IMR-90 (cell line): ENCODE measurements around the gene FBXL19. TPM values are rescaled to one million over a fixed set of nuclear protein-coding genes. Genes with fewer than 3 reads are reported as not detected.

Experiments used
- ATAC-seq: fragments of 200-7000 bp; cut with Tn5 transposase; 2 replicates; pipeline ENCODE4 v1.9.1; 2020; ENCODE audit warnings: low read depth, mild to moderate bottlenecking, moderate library complexity
- BruUV-seq: library from RNA; stranded (reverse); fragments of 400-500 nt; replicated peaks from 2 replicates; lab custom pipeline; 2021; lab: Mats Ljungman, UMichigan
- CTCF ChIA-PET: fragments of 300-600 bp; formaldehyde crosslinking; extraction: SDS; loops from one replicate; lab custom pipeline; 2021; ENCODE audit warnings: antibody characterized with exemption; lab: Yijun Ruan, JAX
- POLR2A ChIA-PET: fragments of 300-600 bp; sonication (Branson Sonifier 250); formaldehyde crosslinking; loops from one replicate; lab custom pipeline; 2022; ENCODE audit warnings: antibody characterized with exemption; ENCODE audit not compliant: unreplicated experiment; lab: Charles Lee
- DNase-seq: peaks from one replicate; pipeline ENCODE4 v3.0.0; 2013
- H2AFZ ChIP-seq: replicated peaks from 2 replicates; pipeline ENCODE3; 2013; ENCODE audit warnings: low read length, mild to moderate bottlenecking; ENCODE audit not compliant: poor library complexity
- H2AK5ac ChIP-seq: 2 replicates; pipeline ENCODE4 v1.6.1; 2013; ENCODE audit warnings: low read depth, low read length, inconsistent platforms
- H2AK9ac ChIP-seq: replicated peaks from 2 replicates; pipeline ENCODE3; 2013; ENCODE audit warnings: mild to moderate bottlenecking, low read depth, low read length, moderate library complexity; ENCODE audit not compliant: poor library complexity
- H2BK120ac ChIP-seq: 2 replicates; pipeline ENCODE4 v1.6.1; 2013; ENCODE audit warnings: low read depth, low read length, inconsistent platforms
- H2BK15ac ChIP-seq: 3 replicates; pipeline ENCODE4 v1.6.1; 2013; ENCODE audit warnings: low read depth, low read length, inconsistent platforms
- H2BK20ac ChIP-seq: 2 replicates; pipeline ENCODE4 v1.6.1; 2013; ENCODE audit warnings: low read depth, mild to moderate bottlenecking, inconsistent platforms, low read length, moderate library complexity
- H2BK5ac ChIP-seq: 2 replicates; pipeline ENCODE4 v1.6.1; 2013; ENCODE audit warnings: mild to moderate bottlenecking, low read depth, low read length, inconsistent platforms; ENCODE audit not compliant: poor library complexity, severe bottlenecking
- H3K14ac ChIP-seq: replicated peaks from 2 replicates; pipeline ENCODE4 v1.6.1; 2013; ENCODE audit warnings: low read depth, low read length, inconsistent platforms
- H3K18ac ChIP-seq: 2 replicates; pipeline ENCODE4 v1.6.1; 2013; ENCODE audit warnings: low read depth, low read length, control low read depth
- H3K23ac ChIP-seq: 2 replicates; pipeline ENCODE4 v1.6.1; 2013; ENCODE audit warnings: low read depth, low read length, inconsistent platforms
- H3K27ac ChIP-seq: 2 replicates; pipeline ENCODE4 v1.5.1; 2013; ENCODE audit warnings: mild to moderate bottlenecking, control low read depth, low read length; ENCODE audit not compliant: insufficient read depth
- H3K27me3 ChIP-seq: 2 replicates; pipeline ENCODE4 v1.6.1; 2013; ENCODE audit warnings: low read length; ENCODE audit not compliant: control insufficient read depth, insufficient read depth
- H3K36me3 ChIP-seq: 2 replicates; pipeline ENCODE4 v1.6.1; 2013; ENCODE audit warnings: low read length, mixed read lengths; ENCODE audit not compliant: control insufficient read depth, insufficient read depth
- H3K4ac ChIP-seq: 2 replicates; pipeline ENCODE4 v1.6.1; 2013; ENCODE audit warnings: low read depth, low read length, inconsistent platforms
- H3K4me1 ChIP-seq: 2 replicates; pipeline ENCODE4 v1.6.1; 2013; ENCODE audit warnings: low read length, mixed read lengths; ENCODE audit not compliant: control insufficient read depth, insufficient read depth
- H3K4me2 ChIP-seq: 2 replicates; pipeline ENCODE4 v1.6.1; 2013; ENCODE audit warnings: low read depth, mild to moderate bottlenecking, control low read depth, low read length, moderate library complexity
- H3K4me3 ChIP-seq: 2 replicates; pipeline ENCODE4 v1.5.1; 2013; ENCODE audit warnings: low read depth, mild to moderate bottlenecking, control low read depth, low read length, moderate library complexity; ENCODE audit not compliant: insufficient read depth
- H3K56ac ChIP-seq: 2 replicates; pipeline ENCODE4 v1.6.1; 2013; ENCODE audit warnings: low read length, inconsistent platforms; ENCODE audit not compliant: insufficient read depth; ENCODE audit errors: extremely low read depth
- H3K79me1 ChIP-seq, 2 experiments: 2 replicates each; pipeline ENCODE4 v1.6.1; 2013; ENCODE audit warnings: low read length in 2 of 2, inconsistent platforms in 1 of 2, low read depth in 1 of 2
- H3K9ac ChIP-seq: 2 replicates; pipeline ENCODE4 v1.6.1; 2013; ENCODE audit warnings: low read depth, low read length, control low read depth
- H3K9me1 ChIP-seq: 2 replicates; pipeline ENCODE4 v1.6.1; 2013; ENCODE audit warnings: low read length, inconsistent platforms; ENCODE audit not compliant: insufficient read depth
- H3K9me3 ChIP-seq: 2 replicates; pipeline ENCODE4 v1.6.1; 2013; ENCODE audit warnings: low read length; ENCODE audit not compliant: control insufficient read depth, insufficient read depth
- H4K20me1 ChIP-seq: 2 replicates; pipeline ENCODE4 v1.6.1; 2013; ENCODE audit warnings: low read length, inconsistent platforms; ENCODE audit not compliant: insufficient read depth
- H4K5ac ChIP-seq: 2 replicates; pipeline ENCODE4 v1.6.1; 2013; ENCODE audit warnings: mild to moderate bottlenecking, low read depth, low read length, control low read depth
- H4K8ac ChIP-seq, 2 experiments: 2 replicates each; pipeline ENCODE4 v1.6.1; 2013; ENCODE audit warnings: low read depth in 2 of 2, low read length in 2 of 2, control low read depth in 1 of 2, inconsistent platforms in 1 of 2
- H4K91ac ChIP-seq: 2 replicates; pipeline ENCODE4 v1.6.1; 2013; ENCODE audit warnings: low read depth, low read length, inconsistent platforms; ENCODE audit not compliant: insufficient read depth
- BHLHE40 ChIP-seq: fragments of 150-350 bp; IDR thresholded peaks from 2 replicates; pipeline ENCODE4 v1.6.1; 2016; ENCODE audit warnings: mild to moderate bottlenecking, low read depth, low read length
- CEBPB ChIP-seq: IDR thresholded peaks from 2 replicates; pipeline ENCODE4 v1.6.1; 2012; ENCODE audit warnings: low read depth, low read length, improper control_type of control experiment
- FOS ChIP-seq: fragments of 150-350 bp; IDR thresholded peaks from 2 replicates; pipeline ENCODE4 v1.6.1; 2016; ENCODE audit warnings: low read depth, low read length
- MAZ ChIP-seq: IDR thresholded peaks from 2 replicates; pipeline ENCODE4 v1.6.1; 2012; ENCODE audit warnings: low read depth, mild to moderate bottlenecking, low read length, improper control_type of control experiment, moderate library complexity, borderline replicate concordance
- MXI1 ChIP-seq: IDR thresholded peaks from 2 replicates; pipeline ENCODE4 v1.6.1; 2012; ENCODE audit warnings: low read depth, mild to moderate bottlenecking, low read length, moderate library complexity, borderline replicate concordance
- NFE2L2 ChIP-seq: fragments of 150-350 bp; IDR thresholded peaks from 2 replicates; pipeline ENCODE4 v1.6.1; 2016; ENCODE audit warnings: low read depth, mild to moderate bottlenecking, low read length
- RAD21 ChIP-seq: IDR thresholded peaks from 2 replicates; pipeline ENCODE4 v1.6.1; 2012; ENCODE audit warnings: low read length, improper control_type of control experiment
- SMC3 ChIP-seq: fragments of 150-350 bp; IDR thresholded peaks from 2 replicates; pipeline ENCODE4 v1.6.1; 2016; ENCODE audit warnings: low read depth, mild to moderate bottlenecking, antibody characterized with exemption, low read length, moderate library complexity
- WGBS, 2 experiments: methylation state at CpG; one replicate each; pipeline versions ENCODE4 v1.1.5 to v1.1.7; 2013; ENCODE audit warnings: missing lambda C conversion rate in 2 of 2; ENCODE audit not compliant: insufficient read length in 1 of 2; ENCODE audit errors: extremely low coverage in 2 of 2; 5-methylcytosine and 5-hydroxymethylcytosine counted together
- dilution Hi-C: fragments of 300-500 bp; cut with HindIII; formaldehyde crosslinking; loops from one replicate; pipeline ENCODE4 v1.14.3; 2018; ENCODE audit warnings: low sequenced_read_pairs; ENCODE audit not compliant: unreplicated experiment
- in situ Hi-C: fragments of 300-500 bp; cut with MboI; formaldehyde crosslinking; loops from 3 replicates; pipeline ENCODE4 v1.14.3; 2019; ENCODE audit warnings: low sequenced_read_pairs, inconsistent platforms, mixed read lengths
- intact Hi-C: fragments of 100-400 bp; cut with micrococcal nuclease; formaldehyde crosslinking; loops from 2 replicates; pipeline ENCODE4 v1.10.0; 2022
- polyA plus RNA-seq, 3 experiments: library from polyadenylated mRNA; depleted of rRNA; stranded (reverse); fragments of >200 nt; gene quantifications; 2 replicates each; pipeline ENCODE4 v1.2.3, GENCODE V29; 2012; ENCODE audit warnings: low replicate concordance in 1 of 3
- total RNA-seq: library from RNA; depleted of rRNA; stranded (reverse); fragments of >200 nt; gene quantifications from 2 replicates; pipeline ENCODE4 v1.2.3, GENCODE V29; 2012

Gene FBXL19
- total and polyA plus RNA-seq, 2 of the 4 experiments (the other 2 are of a cell fraction), result 5.0 to 13.8 TPM

GRCh38 chr16:30974348-30974747 lies 51.0 kb downstream of the FBXL19 start:
- H4K20me1 ChIP-seq, result no peaks in the 10 kb centered on the region; the same call in none of the 2 replicates
- H2AK5ac ChIP-seq, result no peak overlapping the region
- H3K9me3 ChIP-seq, result no peaks in the 10 kb centered on the region
- no peak overlapping the region for H3K23ac ChIP-seq
- ATAC-seq (no peak), DNase-seq (no peak)
- in situ Hi-C loops (no loop called here), dilution Hi-C loops (no loop called here), intact Hi-C loops (no loop called here)
- no peak overlapping the region for H3K4ac ChIP-seq
- peaks cover 2% of the 10 kb centered on the region; the same call in 1 of the 2 replicates for H3K4me1 ChIP-seq
- peaks cover 8 to 19% of the 10 kb centered on the region in 2 experiments for H3K79me1 ChIP-seq
- H2AFZ ChIP-seq, result no peak overlapping the region
- no peaks in the 10 kb centered on the region for H3K9me1 ChIP-seq
- H4K91ac ChIP-seq, result no peak overlapping the region
- H2BK120ac ChIP-seq, result no peak overlapping the region
- H2BK20ac ChIP-seq, result no peak overlapping the region
- no peaks in the 10 kb centered on the region for H3K27me3 ChIP-seq
- H3K4me2 ChIP-seq, result no peak overlapping the region
- peaks cover 70% of the 10 kb centered on the region for H3K36me3 ChIP-seq
- H3K18ac ChIP-seq, result no peak overlapping the region
- 100% methylated on average over 3 of the region's 6 CpGs; no CpG with 5 or more reads in 1 of the 2 experiments for WGBS, 2 experiments
- POLR2A ChIA-PET, result no interaction called here
- TF ChIP-seq MAZ (no peak), BHLHE40 (no peak), MXI1 (no peak), SMC3 (no peak), NFE2L2 (no peak), RAD21 (no peak), FOS (no peak), CEBPB (no peak)
- CTCF ChIA-PET, result no interaction called here
- no peak overlapping the region for H4K5ac ChIP-seq
- no peak overlapping the region for H2BK15ac ChIP-seq
- H3K4me3 ChIP-seq, result no peak overlapping the region
- H4K8ac ChIP-seq, result no peak overlapping the region
- H2BK5ac ChIP-seq, result no peak overlapping the region
- H3K27ac ChIP-seq, result no peak overlapping the region
- BruUV-seq, result no TSS peak
- H3K14ac ChIP-seq, result no peak overlapping the region
- no peak overlapping the region for H3K56ac ChIP-seq
- H2AK9ac ChIP-seq, result no peak overlapping the region
- no peak overlapping the region for H3K9ac ChIP-seq
